H1 (cell line): ENCODE data around the gene TTC34. TPM values are rescaled to one million over a fixed set of nuclear protein-coding genes. Genes with fewer than 3 reads are reported as not detected.

ENCODE experiments used
- ATF3 ChIP-seq: IDR thresholded peaks from 2 replicates; pipeline ENCODE4 v1.6.1; 2011; ENCODE audit warnings: low read depth, mild to moderate bottlenecking, low read length; ENCODE audit not compliant: insufficient read depth
- CHD7 ChIP-seq: fragments of 300-600 bp; sonication (generic); IDR thresholded peaks from 2 replicates; pipeline ENCODE4 v1.7.1; 2012; ENCODE audit warnings: low read length, moderate library complexity, mild to moderate bottlenecking, inconsistent platforms; ENCODE audit not compliant: insufficient replicate concordance
- EGR1 ChIP-seq: IDR thresholded peaks from 2 replicates; pipeline ENCODE4 v1.6.1; 2011; ENCODE audit warnings: low read depth, low read length, borderline replicate concordance
- KDM5A ChIP-seq: fragments of 200-600 bp; IDR thresholded peaks from 2 replicates; pipeline ENCODE4 v1.7.1; 2012; ENCODE audit warnings: mild to moderate bottlenecking, low read length, inconsistent platforms, mixed read lengths
- SAP30 ChIP-seq: fragments of 300-600 bp; sonication (generic); IDR thresholded peaks from 2 replicates; pipeline ENCODE4 v1.7.1; 2012; ENCODE audit warnings: low read length, moderate library complexity, mild to moderate bottlenecking, inconsistent platforms; ENCODE audit not compliant: insufficient read depth, insufficient replicate concordance
- SP2 ChIP-seq: IDR thresholded peaks from 2 replicates; pipeline ENCODE4 v1.6.1; 2012; ENCODE audit warnings: mild to moderate bottlenecking, low read length, inconsistent platforms
- TAF1 ChIP-seq: IDR thresholded peaks from 2 replicates; pipeline ENCODE4 v1.6.1; 2011; ENCODE audit warnings: mild to moderate bottlenecking, low read depth, low read length
- TBP ChIP-seq: IDR thresholded peaks from 2 replicates; pipeline ENCODE4 v1.6.1; 2011; ENCODE audit warnings: low read depth, low read length, improper control_type of control experiment
- polyA plus RNA-seq, 7 experiments: library from polyadenylated mRNA; depleted of rRNA in 3 of 7; stranded (reverse) in 5 of 7; unstranded in 2 of 7; fragments of >200 nt in 5 of 7; fragments of 200-250 nt in 2 of 7; gene quantifications; 1 replicate in 5 of 7; 2 replicates in 1 of 7; 4 replicates in 1 of 7; pipeline versions ENCODE4 v1.2.1 to v1.2.3, GENCODE V29; 2011 to 2013; ENCODE audit warnings: missing spikeins in 2 of 7, mixed read lengths in 2 of 7
- total RNA-seq: library from RNA; stranded (reverse); fragmentation: NEBNext Ultra II Directional; extraction: Animal tissue kit (Norgen Biotek cat#: 25700); gene quantifications from 2 replicates; pipeline ENCODE4 v1.2.1, GENCODE V29; 2021
- TF ChIP-seq, protein P1 (sequence below): IDR thresholded peaks from 2 replicates; pipeline ENCODE4 v1.6.1; 2011; ENCODE audit warnings: low read length, improper control_type of control experiment
- TF ChIP-seq, protein P2 (sequence below): IDR thresholded peaks from 2 replicates; pipeline ENCODE4 v1.6.1; 2012; ENCODE audit warnings: inconsistent platforms

The TTC34 gene
- total and polyA plus RNA-seq, 2 of the 8 experiments (the other 6 are each of a cell fraction or from before 2014, with no cell fraction given): 0.23 to 0.50 TPM

DNA sequence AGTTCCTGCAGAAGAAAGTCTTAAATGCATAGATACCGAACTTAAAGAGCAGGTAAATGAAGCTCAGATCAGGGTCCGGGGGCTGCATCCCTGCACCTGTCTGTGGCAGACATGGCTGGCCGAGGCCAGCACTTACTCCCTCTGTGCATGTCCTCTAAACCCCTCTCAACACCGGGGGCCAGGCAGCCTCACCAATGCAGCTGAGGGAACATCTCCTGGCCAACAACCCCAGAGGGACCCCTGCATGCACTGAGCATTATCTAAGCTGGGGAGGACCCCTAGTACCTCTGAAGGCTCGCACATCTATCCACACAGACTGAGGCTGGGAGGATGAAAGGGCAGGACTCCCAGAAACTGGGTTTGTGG is 18.4 kb downstream of the TTC34 start (continued):
- TF ChIP-seq CHD7 (no peak), SAP30 (no peak), SP2 (no peak), TAF1 (no peak), TBP (no peak), EGR1 (no peak), KDM5A (no peak), ATF3 (no peak)
- TF ChIP-seq, protein P1, sequence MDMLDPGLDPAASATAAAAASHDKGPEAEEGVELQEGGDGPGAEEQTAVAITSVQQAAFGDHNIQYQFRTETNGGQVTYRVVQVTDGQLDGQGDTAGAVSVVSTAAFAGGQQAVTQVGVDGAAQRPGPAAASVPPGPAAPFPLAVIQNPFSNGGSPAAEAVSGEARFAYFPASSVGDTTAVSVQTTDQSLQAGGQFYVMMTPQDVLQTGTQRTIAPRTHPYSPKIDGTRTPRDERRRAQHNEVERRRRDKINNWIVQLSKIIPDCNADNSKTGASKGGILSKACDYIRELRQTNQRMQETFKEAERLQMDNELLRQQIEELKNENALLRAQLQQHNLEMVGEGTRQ: no peak
- TF ChIP-seq, protein P2, sequence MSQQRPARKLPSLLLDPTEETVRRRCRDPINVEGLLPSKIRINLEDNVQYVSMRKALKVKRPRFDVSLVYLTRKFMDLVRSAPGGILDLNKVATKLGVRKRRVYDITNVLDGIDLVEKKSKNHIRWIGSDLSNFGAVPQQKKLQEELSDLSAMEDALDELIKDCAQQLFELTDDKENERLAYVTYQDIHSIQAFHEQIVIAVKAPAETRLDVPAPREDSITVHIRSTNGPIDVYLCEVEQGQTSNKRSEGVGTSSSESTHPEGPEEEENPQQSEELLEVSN: no peak
